ENCODE results near the gene COL4A5. TPM values are rescaled to one million over a fixed set of nuclear protein-coding genes. Genes with fewer than 3 reads are reported as not detected.

COL4A5 gene
- total and polyA plus RNA-seq, 2 of the 8 experiments (the other 6 are each of a cell fraction or from before 2014, with no cell fraction given), result 24.9 to 30.2 TPM

DNA sequence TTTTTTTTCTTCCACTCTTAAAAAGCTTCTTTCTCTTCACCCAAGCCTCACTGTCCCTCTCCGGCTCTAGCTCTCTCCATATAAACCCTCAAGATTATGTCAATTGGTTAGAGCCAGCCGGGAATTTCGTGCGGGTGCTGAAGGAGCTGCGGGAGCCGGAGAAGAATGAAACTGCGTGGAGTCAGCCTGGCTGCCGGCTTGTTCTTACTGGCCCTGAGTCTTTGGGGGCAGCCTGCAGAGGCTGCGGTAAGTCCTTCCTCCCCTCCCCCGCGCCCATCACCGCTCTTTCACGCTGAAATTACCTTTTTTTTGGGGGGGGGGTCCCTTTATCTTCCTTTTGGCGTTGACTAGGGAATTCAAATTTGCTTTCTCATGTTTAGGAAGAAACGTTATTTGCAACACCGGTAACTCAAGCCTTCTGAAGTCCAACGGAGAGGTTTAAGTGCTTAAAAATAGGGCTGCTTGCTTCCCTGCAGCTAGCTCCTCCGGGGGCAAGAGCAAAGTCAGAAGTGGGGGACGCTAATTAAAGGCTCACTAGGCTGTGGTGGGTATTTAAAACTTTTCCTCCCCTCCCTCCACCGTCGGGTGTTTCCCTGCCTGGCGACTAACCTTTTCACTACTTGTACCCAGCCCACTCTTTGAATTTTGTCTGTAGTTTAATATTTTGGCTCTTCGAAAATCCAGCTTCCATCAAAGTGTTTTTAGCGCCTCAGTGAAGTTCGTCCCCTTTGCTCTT is 491 bp downstream of the COL4A5 start (continued):
- TF ChIP-seq, protein P1, sequence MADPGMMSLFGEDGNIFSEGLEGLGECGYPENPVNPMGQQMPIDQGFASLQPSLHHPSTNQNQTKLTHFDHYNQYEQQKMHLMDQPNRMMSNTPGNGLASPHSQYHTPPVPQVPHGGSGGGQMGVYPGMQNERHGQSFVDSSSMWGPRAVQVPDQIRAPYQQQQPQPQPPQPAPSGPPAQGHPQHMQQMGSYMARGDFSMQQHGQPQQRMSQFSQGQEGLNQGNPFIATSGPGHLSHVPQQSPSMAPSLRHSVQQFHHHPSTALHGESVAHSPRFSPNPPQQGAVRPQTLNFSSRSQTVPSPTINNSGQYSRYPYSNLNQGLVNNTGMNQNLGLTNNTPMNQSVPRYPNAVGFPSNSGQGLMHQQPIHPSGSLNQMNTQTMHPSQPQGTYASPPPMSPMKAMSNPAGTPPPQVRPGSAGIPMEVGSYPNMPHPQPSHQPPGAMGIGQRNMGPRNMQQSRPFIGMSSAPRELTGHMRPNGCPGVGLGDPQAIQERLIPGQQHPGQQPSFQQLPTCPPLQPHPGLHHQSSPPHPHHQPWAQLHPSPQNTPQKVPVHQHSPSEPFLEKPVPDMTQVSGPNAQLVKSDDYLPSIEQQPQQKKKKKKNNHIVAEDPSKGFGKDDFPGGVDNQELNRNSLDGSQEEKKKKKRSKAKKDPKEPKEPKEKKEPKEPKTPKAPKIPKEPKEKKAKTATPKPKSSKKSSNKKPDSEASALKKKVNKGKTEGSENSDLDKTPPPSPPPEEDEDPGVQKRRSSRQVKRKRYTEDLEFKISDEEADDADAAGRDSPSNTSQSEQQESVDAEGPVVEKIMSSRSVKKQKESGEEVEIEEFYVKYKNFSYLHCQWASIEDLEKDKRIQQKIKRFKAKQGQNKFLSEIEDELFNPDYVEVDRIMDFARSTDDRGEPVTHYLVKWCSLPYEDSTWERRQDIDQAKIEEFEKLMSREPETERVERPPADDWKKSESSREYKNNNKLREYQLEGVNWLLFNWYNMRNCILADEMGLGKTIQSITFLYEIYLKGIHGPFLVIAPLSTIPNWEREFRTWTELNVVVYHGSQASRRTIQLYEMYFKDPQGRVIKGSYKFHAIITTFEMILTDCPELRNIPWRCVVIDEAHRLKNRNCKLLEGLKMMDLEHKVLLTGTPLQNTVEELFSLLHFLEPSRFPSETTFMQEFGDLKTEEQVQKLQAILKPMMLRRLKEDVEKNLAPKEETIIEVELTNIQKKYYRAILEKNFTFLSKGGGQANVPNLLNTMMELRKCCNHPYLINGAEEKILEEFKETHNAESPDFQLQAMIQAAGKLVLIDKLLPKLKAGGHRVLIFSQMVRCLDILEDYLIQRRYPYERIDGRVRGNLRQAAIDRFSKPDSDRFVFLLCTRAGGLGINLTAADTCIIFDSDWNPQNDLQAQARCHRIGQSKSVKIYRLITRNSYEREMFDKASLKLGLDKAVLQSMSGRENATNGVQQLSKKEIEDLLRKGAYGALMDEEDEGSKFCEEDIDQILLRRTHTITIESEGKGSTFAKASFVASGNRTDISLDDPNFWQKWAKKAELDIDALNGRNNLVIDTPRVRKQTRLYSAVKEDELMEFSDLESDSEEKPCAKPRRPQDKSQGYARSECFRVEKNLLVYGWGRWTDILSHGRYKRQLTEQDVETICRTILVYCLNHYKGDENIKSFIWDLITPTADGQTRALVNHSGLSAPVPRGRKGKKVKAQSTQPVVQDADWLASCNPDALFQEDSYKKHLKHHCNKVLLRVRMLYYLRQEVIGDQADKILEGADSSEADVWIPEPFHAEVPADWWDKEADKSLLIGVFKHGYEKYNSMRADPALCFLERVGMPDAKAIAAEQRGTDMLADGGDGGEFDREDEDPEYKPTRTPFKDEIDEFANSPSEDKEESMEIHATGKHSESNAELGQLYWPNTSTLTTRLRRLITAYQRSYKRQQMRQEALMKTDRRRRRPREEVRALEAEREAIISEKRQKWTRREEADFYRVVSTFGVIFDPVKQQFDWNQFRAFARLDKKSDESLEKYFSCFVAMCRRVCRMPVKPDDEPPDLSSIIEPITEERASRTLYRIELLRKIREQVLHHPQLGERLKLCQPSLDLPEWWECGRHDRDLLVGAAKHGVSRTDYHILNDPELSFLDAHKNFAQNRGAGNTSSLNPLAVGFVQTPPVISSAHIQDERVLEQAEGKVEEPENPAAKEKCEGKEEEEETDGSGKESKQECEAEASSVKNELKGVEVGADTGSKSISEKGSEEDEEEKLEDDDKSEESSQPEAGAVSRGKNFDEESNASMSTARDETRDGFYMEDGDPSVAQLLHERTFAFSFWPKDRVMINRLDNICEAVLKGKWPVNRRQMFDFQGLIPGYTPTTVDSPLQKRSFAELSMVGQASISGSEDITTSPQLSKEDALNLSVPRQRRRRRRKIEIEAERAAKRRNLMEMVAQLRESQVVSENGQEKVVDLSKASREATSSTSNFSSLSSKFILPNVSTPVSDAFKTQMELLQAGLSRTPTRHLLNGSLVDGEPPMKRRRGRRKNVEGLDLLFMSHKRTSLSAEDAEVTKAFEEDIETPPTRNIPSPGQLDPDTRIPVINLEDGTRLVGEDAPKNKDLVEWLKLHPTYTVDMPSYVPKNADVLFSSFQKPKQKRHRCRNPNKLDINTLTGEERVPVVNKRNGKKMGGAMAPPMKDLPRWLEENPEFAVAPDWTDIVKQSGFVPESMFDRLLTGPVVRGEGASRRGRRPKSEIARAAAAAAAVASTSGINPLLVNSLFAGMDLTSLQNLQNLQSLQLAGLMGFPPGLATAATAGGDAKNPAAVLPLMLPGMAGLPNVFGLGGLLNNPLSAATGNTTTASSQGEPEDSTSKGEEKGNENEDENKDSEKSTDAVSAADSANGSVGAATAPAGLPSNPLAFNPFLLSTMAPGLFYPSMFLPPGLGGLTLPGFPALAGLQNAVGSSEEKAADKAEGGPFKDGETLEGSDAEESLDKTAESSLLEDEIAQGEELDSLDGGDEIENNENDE (IDR thresholded peaks at IDR 0.05; ENCODE audit: insufficient replicate concordance, low read length), result no peak

Measured in H1 (cell line).